ENCODE data around the gene BAIAP3. TPM values are rescaled to one million over a fixed set of nuclear protein-coding genes. Genes with fewer than 3 reads are reported as not detected.
A peak's percentile ranks its signal among the peaks of the same experiment; 100 is the strongest.

The BAIAP3 gene
- total RNA-seq, 2 donors from 2014 or later, result 0.35 to 2.4 TPM

DNA sequence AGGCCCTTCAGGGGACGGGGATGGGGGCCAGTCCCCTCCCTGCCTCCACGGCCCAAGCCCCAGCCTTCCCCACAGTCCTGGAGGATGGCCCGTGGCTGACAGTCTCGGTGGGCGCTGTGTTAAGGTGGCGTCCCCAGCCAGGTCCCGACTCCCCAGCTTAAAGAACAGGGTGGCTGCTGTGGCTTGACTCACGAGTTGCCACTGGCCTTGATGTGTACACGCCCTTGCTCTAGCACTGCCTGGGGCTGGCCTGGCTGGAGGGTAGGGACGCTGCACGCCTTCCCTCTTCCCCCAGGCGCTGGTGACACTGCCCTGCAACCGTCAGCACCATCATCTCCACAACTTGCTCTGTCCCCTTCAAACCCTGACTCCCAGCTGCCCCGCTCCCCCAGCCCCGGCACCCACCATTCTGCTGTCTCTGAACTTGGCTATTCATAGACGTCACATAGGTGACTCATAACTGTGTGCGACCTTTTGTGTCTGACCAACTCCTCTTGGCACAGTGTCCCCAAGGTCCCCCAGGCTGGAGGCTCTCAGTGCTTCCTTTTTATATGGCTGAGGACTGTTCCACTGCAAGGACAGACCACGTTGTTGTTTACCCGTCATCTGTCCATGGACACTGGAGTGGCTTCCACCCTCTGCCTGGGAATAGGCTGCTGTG is 24.6 kb downstream of the BAIAP3 start:
- no peak for DNase-seq (ENCODE audit: low spot score)
- Histone ChIP-seq H3K9me3 (no peaks in the 10 kb centered on the region), H3K4me3 (no peak overlapping the region), H3K36me3 (peaks cover 20% of the 10 kb centered on the region), H3K27me3 (no peaks in the 10 kb centered on the region), H3K4me1 (peaks cover 0 to 7% of the 10 kb centered on the region in 2 donors), H3K27ac (no peak overlapping the region)
- TF ChIP-seq, protein P1, sequence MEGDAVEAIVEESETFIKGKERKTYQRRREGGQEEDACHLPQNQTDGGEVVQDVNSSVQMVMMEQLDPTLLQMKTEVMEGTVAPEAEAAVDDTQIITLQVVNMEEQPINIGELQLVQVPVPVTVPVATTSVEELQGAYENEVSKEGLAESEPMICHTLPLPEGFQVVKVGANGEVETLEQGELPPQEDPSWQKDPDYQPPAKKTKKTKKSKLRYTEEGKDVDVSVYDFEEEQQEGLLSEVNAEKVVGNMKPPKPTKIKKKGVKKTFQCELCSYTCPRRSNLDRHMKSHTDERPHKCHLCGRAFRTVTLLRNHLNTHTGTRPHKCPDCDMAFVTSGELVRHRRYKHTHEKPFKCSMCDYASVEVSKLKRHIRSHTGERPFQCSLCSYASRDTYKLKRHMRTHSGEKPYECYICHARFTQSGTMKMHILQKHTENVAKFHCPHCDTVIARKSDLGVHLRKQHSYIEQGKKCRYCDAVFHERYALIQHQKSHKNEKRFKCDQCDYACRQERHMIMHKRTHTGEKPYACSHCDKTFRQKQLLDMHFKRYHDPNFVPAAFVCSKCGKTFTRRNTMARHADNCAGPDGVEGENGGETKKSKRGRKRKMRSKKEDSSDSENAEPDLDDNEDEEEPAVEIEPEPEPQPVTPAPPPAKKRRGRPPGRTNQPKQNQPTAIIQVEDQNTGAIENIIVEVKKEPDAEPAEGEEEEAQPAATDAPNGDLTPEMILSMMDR (IDR thresholded peaks at IDR 0.05), result no peak

DNA sequence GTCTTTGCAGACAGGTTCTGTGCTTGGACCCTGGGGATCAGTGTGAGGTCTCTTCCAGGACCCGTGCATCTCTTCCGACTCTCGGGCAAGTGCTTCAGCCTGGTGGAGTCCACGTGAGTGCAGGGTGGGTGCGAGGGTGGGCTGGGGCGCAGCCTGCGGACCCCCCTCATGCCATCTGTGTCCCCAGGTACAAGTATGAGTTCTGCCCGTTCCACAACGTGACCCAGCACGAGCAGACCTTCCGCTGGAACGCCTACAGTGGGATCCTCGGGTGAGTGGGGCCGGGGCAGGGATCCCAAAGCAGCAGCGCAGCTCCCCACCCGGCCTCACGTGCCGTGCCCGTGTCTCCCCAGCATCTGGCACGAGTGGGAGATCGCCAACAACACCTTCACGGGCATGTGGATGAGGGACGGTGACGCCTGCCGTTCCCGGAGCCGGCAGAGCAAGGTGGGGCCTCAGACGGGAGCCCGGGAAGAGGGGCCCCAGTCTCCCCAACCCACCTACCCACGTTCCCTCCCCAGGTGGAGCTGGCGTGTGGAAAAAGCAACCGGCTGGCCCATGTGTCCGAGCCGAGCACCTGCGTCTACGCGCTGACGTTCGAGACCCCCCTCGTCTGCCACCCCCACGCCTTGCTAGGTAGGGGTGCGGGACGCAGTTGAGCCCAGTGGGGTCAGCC is 28.4 kb downstream of the BAIAP3 start:
- Histone ChIP-seq H3K4me3 (no peak overlapping the region), H3K27me3 (no peaks in the 10 kb centered on the region), H3K9me3 (no peaks in the 10 kb centered on the region), H3K27ac (no peak overlapping the region), H3K4me1 (no peaks in the 10 kb centered on the region), H3K36me3 (peaks cover 50% of the 10 kb centered on the region)
- DNase-seq (ENCODE audit: low spot score), result no peak
- TF ChIP-seq, protein P1 (IDR thresholded peaks at IDR 0.05), result no peak

DNA sequence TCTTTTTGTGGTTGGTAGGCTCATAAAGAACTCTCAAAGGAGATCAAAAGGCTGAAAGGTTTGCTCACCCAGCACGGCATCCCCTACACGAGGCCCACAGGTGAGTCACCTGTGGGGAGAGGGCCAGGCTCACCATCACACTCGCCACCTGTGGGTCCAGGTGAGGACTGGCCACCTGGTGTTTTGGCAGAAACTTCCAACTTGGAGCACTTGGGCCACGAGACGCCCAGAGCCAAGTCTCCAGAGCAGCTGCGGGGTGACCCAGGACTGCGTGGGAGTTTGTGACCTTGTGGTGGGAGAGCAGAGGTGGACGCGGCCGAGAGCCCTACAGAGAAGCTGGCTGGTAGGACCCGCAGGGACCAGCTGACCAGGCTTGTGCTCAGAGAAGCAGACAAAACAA is 29.4 kb downstream of the BAIAP3 start:
- Histone ChIP-seq H3K4me3 (no peak overlapping the region), H3K27ac (no peak overlapping the region), H3K9me3 (no peaks in the 10 kb centered on the region), H3K27me3 (no peaks in the 10 kb centered on the region), H3K4me1 (no peaks in the 10 kb centered on the region), H3K36me3 (peaks cover 54% of the 10 kb centered on the region)
- DNase-seq (ENCODE audit: low spot score), result no peak
- TF ChIP-seq, protein P1 (IDR thresholded peaks at IDR 0.05), result no peak

- no peaks in the 10 kb centered on the region for H3K4me1 ChIP-seq
- no peaks in the 10 kb centered on the region for H3K27me3 ChIP-seq
- peaks cover 54% of the 10 kb centered on the region for H3K36me3 ChIP-seq
- TF ChIP-seq, protein P1 (IDR thresholded peaks at IDR 0.05), result peak; percentile 34 to 80
- H3K27ac ChIP-seq, result no peak overlapping the region
- no peak for DNase-seq (ENCODE audit: low spot score)
- no peaks in the 10 kb centered on the region for H3K9me3 ChIP-seq
- no peak overlapping the region for H3K4me3 ChIP-seq
Measured at GRCh38 chr16:1363501-1364041, 30.1 kb downstream of the BAIAP3 start.

GRCh38 chr16:1364510-1364909 is 31.1 kb downstream of the BAIAP3 start:
- Histone ChIP-seq H3K4me3 (no peak overlapping the region), H3K27ac (no peak overlapping the region), H3K27me3 (no peaks in the 10 kb centered on the region), H3K4me1 (no peaks in the 10 kb centered on the region), H3K36me3 (peaks cover 56% of the 10 kb centered on the region), H3K9me3 (no peaks in the 10 kb centered on the region)
- TF ChIP-seq, protein P1 (IDR thresholded peaks at IDR 0.05), result no peak
- no peak for DNase-seq (ENCODE audit: low spot score)
